Measurements from ENCODE around the gene C10orf71. TPM values are rescaled to one million over a fixed set of nuclear protein-coding genes. Genes with fewer than 3 reads are reported as not detected.

The C10orf71 gene
- total RNA-seq, 1 experiment from 2014 or later = not detected

DNA sequence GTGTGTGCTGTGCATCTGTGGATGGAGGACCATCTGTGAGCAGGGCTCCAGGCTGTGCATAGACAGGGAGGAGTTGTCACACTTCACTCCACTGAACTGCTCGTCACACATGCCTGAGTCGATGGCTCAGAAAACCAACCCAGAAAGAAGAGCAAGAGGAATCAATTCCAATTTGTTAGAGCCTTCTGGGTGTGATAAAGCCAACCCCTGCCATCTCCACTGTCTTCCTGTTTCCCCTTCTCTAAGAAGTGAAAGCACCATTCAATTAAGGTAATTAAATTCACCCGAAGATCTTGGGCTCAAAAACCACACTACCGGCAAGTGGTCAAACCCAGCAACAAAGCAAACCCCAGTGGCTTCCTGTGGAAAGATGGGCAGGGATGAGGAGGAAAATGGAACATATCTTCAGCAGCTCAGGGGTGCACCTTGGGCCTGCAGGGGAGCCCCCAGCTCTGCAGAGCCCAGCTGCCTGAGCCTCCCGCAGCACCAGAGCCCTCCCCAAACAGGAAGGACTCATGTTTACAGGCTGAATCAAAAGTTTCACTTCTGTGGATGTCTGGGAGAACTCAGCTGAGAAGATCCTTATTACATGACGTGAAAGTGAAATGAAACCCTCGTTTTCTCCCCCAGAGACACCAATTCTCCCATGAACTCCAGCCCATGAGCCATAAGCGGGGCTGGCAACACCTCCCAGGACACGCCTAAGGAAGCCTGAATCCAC, 10.9 kb downstream of the C10orf71 start:
- CTCF ChIA-PET = no interaction called here
- TF ChIP-seq FOSL1 (IDR thresholded peaks at IDR 0.05; ENCODE audit: low read depth) = no peak
- no peak for TF ChIP-seq POLR2AphosphoS5 (IDR thresholded peaks at IDR 0.05; ENCODE audit: low read depth, low read length)
- no peak for TF ChIP-seq SRF (IDR thresholded peaks at IDR 0.05; ENCODE audit: low read depth)
- TF ChIP-seq EZH2 (IDR thresholded peaks at IDR 0.05) = no peak
- TF ChIP-seq ZBTB33 (IDR thresholded peaks at IDR 0.05; ENCODE audit: extremely low read depth, insufficient replicate concordance, low read length) = no peak
- no peak for TF ChIP-seq EGR1 (IDR thresholded peaks at IDR 0.05; ENCODE audit: low read depth)
- no peak for TF ChIP-seq ZNF274 (IDR thresholded peaks at IDR 0.05; ENCODE audit: low read depth, low read length)
- H3K9ac ChIP-seq (ENCODE audit: low read length) = no peak overlapping the region
- BruUV-seq (replicated peaks) = no TSS peak
- no peaks in the 10 kb centered on the region for H3K9me2 ChIP-seq (ENCODE audit: insufficient read depth)
- no peaks in the 10 kb centered on the region for H3K79me2 ChIP-seq (ENCODE audit: insufficient read depth, low read length)
- H4K20me1 ChIP-seq (ENCODE audit: insufficient read depth) = no peaks in the 10 kb centered on the region
- H3K27ac ChIP-seq (ENCODE audit: low read depth, low read length) = no peak overlapping the region
- ATAC-seq (no peak), DNase-seq (ENCODE audit: low read depth, low spot score) (no peak)
- no peaks in the 10 kb centered on the region for H3K4me1 ChIP-seq (ENCODE audit: control insufficient read depth in 1 of 2, insufficient read depth in 2 of 2, low read length in 2 of 2)
- POLR2A ChIA-PET = no interaction called here
- H3K4me3 ChIP-seq (replicated peaks in 1 of 2; ENCODE audit: low read depth in 1 of 2, low read length in 2 of 2) = no peak overlapping the region
- H3K36me3 ChIP-seq (ENCODE audit: control insufficient read depth in 1 of 2, insufficient read depth in 2 of 2, low read length in 2 of 2) = no peaks in the 10 kb centered on the region
- H3K27me3 ChIP-seq (ENCODE audit: insufficient read depth, low read length) = peaks cover 32% of the 10 kb centered on the region
- no peaks in the 10 kb centered on the region for H3K9me3 ChIP-seq (ENCODE audit: control insufficient read depth in 1 of 2, insufficient read depth in 1 of 2, low read depth in 1 of 2, low read length in 2 of 2)
- no peak overlapping the region for H3K4me2 ChIP-seq (ENCODE audit: low read length)
- intact Hi-C loops (cut with micrococcal nuclease) = no loop called here
- RAD21 ChIA-PET (ENCODE audit: low non-redundant PET in 1 of 2, low total read pairs in 2 of 2, uncharacterized antibody in 2 of 2, unreplicated experiment in 2 of 2) = no interaction called here
- no peak overlapping the region for H2AFZ ChIP-seq (ENCODE audit: low read depth, low read length, poor library complexity, severe bottlenecking)

- ATAC-seq = no peak
- Histone ChIP-seq H3K27me3 (ENCODE audit: insufficient read depth, low read length) (peaks cover 29% of the 10 kb centered on the region; the same call in 1 of the 2 replicates), H3K4me1 (ENCODE audit: control insufficient read depth in 1 of 2, insufficient read depth in 2 of 2, low read length in 2 of 2) (no peaks in the 10 kb centered on the region), H3K9ac (ENCODE audit: low read length) (no peak overlapping the region), H4K20me1 (ENCODE audit: insufficient read depth) (no peaks in the 10 kb centered on the region), H3K27ac (ENCODE audit: low read depth, low read length) (no peak overlapping the region), H3K79me2 (ENCODE audit: insufficient read depth, low read length) (no peaks in the 10 kb centered on the region), H3K9me2 (ENCODE audit: insufficient read depth) (no peaks in the 10 kb centered on the region), H3K9me3 (ENCODE audit: control insufficient read depth in 1 of 2, insufficient read depth in 1 of 2, low read depth in 1 of 2, low read length in 2 of 2) (no peaks in the 10 kb centered on the region), H3K4me3 (replicated peaks in 1 of 2; ENCODE audit: low read depth in 1 of 2, low read length in 2 of 2) (no peak overlapping the region), H2AFZ (ENCODE audit: low read depth, low read length, poor library complexity, severe bottlenecking) (no peak overlapping the region), H3K4me2 (ENCODE audit: low read length) (no peak overlapping the region), H3K36me3 (ENCODE audit: control insufficient read depth in 1 of 2, insufficient read depth in 2 of 2, low read length in 2 of 2) (no peaks in the 10 kb centered on the region)
- ChIA-PET RAD21 (ENCODE audit: low non-redundant PET in 1 of 2, low total read pairs in 2 of 2, uncharacterized antibody in 2 of 2, unreplicated experiment in 2 of 2) (no interaction called here), CTCF (no interaction called here), POLR2A (no interaction called here)
- BruUV-seq (replicated peaks) = no TSS peak
- TF ChIP-seq EZH2 (IDR thresholded peaks at IDR 0.05) = no peak
- TF ChIP-seq ZNF274 (IDR thresholded peaks at IDR 0.05; ENCODE audit: low read depth, low read length) = no peak
- TF ChIP-seq POLR2AphosphoS5 (IDR thresholded peaks at IDR 0.05; ENCODE audit: low read depth, low read length) = no peak
- TF ChIP-seq FOSL1 (IDR thresholded peaks at IDR 0.05; ENCODE audit: low read depth) = no peak
- TF ChIP-seq POLR2A (IDR thresholded peaks at IDR 0.05; ENCODE audit: borderline replicate concordance, extremely low read depth, insufficient read depth, insufficient read length) = no peak
- TF ChIP-seq ZFX (IDR thresholded peaks at IDR 0.05) = no peak
- TF ChIP-seq ELF1 (IDR thresholded peaks at IDR 0.05; ENCODE audit: borderline replicate concordance, low read depth) = no peak
- no peak for TF ChIP-seq SRF (IDR thresholded peaks at IDR 0.05; ENCODE audit: low read depth)
- no peak for TF ChIP-seq REST (IDR thresholded peaks at IDR 0.05; ENCODE audit: low read depth)
- TF ChIP-seq MAX (IDR thresholded peaks at IDR 0.05) = no peak
- no peak for TF ChIP-seq TCF7L2 (IDR thresholded peaks at IDR 0.05; ENCODE audit: borderline replicate concordance, extremely low read depth, insufficient read depth, insufficient read length)
- intact Hi-C loops (cut with micrococcal nuclease) = no loop called here
- DNase-seq (ENCODE audit: low read depth, low spot score) = no peak
Measured at GRCh38 chr10:49310460-49310859, 11.5 kb downstream of the C10orf71 start.

Measured in HCT116 (cell line).